ENCODE data around the gene CPNE8.

The CPNE8 gene

DNA sequence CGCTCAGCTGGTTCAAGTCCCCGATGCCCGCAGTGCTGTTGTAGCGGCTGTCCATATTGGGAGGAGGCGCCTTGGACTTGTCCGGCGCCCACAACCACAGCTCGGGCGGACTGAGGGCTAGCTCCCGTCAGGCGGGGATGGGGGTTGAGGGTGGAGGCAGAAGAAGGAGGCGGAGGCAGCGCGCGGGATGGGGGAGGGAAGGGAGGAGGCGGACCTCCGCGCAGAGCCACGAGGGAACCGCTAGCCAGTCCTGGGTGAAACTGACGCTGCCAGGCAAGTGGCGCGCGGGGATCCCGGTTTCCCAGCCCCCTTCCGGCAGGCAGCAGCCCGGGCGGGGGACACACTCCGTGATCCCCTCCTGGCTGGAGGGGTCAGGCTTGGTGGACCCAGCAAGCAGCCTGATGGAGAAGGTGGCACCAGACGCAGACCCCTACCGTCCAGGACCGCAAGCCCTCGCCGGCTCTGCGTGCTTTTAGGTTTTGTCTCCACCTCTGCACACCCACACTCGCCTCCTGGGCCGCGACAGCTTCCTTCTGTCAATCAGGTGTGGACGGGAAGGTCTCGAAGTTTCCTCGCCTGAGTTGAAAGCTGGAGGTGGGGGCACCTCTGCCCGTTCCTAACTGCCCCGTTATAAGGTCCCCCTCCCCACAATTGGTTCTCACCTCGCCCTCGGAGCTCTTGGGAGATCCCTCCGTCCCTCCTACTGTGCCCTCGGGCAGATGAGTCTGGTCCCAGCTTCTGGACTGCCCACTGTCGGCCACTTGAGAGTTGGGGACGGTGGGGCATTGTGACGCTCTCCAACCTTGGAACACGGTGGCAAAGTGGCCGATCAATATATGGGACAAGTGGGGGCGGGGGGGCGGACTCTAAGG, at the start of gene CPNE8:
CPNE8 (minus strand) TSS at position 112 of the 872 bp plus-strand sequence; CDS start at position 55, 57 bp downstream.
- DNase-seq: peak; percentile 58

DNA sequence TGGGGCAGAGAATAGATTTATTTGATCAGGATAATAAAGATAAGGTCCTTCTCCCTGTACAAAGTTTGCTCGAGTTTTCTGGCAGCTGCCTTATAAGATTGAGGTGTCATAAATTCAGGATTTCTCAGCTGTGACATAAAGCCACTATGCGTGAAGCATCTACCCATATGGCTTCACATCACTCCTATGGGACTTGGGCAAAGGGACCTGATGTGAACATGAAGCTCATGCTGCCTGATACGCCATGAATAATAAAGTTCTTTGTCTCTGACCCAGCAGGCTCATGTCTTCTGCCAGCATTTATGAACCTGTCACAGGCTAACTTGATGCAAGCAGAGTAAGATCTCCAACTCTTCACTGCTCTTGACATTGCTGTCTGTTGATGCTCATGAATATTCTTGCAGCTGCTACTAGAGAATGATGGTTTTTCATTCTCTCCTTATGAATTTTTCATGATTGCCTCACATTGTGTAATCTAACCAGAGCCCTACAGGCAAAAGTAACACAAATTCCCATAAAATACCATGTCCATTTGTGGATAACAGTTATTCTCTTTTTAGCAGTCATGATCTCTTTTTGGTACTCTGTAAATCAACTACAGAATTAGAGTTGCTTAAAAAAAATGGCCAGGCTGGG, 49.0 kb upstream of the CPNE8 start:
- no peak for DNase-seq

DNA sequence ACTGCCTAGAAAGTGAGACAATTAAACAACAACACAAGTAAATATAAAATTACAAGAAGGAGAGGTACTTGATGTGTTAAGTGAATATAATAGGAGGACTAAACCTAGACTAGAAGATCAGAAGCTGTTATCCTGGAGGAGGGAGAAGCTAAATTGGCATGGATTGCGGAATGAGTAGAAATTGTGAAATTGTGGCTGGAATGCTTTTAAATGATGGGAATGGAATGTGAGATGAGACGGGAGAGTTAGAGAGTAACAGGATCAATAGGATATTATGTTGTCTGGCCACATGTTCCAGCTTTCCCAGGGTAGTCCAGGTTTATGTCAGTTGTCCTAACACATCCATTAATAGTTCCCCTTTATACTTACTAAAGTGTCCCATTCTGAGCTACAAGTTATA, 44.0 kb upstream of the CPNE8 start:
- DNase-seq: no peak

DNA sequence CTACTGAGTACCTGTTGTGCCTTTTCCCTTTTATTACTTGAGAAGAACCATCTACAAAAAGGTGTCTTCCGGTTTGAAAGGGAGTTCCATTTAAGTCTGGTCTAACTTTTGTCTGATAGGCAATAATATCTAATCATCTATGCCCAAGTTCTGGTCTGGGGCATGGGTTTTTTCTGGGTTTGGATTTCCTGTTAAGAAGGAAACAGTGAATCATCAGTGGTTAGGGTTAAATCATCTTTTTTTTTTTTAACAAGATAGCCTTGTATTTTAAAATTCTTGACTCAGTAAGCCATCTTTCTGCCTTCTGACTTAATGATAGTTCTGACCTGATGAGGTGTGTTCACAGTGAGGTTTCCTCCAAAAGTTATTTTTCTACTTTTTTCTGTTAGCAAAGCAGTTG, 29.3 kb upstream of the CPNE8 start:
- DNase-seq: no peak

DNA sequence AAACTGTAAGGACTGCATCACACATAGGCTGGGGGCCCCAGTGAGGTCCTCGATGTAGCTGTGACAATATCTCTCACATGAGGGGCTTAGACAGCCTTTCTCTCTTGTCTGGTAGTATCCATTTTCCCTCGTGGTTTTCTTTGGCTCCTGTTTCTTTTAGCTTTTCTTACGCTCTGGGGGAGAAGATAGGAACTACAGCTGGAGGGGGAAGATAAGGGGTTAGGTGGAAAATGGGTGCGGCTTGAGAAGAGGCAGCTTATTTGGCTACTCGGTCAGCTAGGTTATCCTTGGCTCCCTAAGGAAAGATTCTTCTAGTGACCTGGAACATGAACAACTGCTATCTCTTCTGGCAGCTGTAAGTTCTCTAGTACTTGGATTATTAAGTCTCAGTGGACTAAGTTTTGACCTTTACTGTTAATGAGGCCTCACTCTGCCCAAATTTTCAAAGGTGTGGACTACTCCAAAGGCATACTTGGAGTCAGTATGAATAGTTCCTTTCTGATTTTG, 28.7 kb upstream of the CPNE8 start:
- DNase-seq: no peak

DNA sequence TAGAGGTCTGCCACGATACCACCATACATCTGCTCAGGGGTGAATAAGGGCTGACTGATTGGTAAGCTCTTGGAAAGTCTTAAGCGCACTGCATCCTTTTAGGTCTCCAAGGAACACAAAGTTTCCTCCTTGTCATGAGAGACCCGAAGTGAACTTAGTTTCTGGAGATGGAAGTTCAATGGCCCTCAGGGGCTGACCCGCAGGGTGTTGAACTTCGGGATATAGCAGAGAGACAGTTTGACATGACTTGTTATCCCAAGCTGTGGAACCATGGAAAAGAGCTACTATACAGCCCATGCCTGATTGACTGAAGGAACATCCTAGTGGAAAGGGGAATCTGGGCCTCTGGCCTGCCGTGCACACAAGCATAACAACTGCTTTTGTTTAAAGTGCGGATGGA, 26.9 kb upstream of the CPNE8 start:
- DNase-seq: no peak

DNA sequence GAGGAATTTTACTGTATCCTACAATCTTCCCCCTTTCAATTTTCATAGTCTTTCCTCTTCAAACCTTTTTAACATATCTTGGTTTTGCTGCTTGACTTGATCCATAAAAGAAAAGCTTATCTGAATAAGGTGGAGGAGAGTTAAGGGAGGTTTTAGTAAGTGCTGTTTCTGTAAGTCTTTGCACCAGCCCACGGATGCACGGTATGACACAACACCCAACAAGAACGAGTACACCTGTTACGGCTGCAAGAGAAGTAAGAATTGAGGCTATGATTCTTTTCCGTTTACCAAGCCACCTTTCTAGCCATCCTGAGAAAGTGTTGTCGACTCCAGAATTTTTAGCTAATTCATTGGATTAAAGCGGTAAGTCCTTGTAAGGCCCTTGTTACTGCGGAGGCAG, 26.1 kb upstream of the CPNE8 start:
- DNase-seq: no peak

DNA sequence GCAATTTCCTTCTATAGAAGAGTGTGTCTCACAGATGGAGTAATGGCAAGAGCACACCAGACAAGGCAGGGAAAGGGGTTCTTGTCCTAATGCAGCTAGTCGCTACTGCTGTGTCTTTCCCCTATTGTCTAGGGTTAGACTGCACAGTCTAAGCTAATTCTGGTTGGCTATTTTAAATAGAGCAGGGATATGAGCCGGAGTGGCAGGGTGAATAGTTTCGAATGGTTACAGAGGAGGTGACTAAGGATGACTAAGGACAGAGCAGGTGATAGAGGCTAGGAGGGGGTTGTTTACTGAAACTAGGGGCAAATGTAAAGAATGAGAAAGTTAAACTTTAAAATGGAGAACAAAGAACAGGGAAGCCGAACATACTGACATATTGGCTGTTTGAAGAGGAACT, 25.6 kb upstream of the CPNE8 start:
- no peak for DNase-seq

DNA sequence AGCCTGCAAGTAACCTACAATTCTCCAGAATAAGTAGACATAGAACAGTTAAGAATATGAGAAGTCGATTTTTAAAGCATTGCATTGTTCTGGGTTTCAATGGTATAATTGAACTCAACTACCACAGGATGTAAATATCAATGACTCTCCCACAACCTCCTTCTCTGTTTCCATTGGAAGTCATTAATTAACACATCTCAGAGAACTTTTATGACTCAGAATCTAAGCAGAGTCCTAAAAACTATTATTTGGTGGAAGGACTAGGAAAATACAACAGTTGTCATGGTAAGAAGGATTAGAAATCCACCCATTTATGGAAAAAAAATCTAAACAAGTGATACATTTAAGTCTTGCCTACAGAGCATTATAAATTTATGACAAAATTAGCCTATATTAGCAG, 21.1 kb upstream of the CPNE8 start:
- no peak for DNase-seq

DNA sequence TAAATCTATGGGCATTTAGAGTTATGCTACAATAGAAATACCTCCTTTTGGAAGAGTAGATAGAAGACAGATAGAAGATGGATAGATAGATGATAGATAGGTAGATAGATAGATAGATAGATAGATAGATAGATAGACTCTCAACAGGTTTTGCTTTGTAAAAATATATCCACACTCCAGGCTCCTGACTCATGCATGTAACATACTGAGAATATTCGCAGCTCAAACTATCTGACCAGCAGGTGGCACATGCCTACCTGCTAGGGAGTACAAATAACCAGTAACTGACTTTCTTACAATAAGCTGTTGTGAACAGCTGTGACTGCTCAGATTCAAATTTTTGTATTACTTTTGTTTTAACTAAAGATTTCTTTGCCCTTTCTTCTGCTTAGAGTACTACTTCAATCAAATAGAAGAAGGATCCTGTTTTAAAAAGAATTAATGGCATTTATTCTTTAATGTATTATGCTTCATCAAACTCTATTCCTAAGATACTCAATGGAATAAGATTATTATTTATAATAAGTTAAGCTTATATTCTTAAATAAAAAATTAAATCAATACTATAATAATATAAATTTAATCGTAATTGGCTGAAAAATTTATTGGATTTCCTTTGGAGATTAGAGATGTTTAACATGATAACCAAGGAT, 15.8 kb upstream of the CPNE8 start:
- DNase-seq: peak; percentile 38

DNA sequence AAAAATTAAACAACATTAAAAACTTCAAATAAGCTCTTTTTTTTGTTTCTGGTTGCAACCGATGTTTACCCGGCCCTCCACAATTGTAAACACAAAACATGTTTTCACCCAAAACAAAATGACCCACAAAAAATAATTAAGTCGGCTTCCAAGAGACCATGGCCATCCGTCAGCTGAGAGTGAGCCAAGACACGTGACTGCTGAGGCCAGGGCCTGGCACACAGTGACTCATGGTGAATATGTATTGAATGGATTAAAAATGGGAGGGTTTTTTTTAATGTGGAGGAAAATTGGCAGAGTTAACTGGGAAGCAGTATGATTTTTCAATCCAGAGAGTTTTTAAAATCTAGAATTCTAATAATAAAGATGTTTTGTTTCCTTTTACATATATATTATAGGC, 13.8 kb upstream of the CPNE8 start:
- DNase-seq: no peak

DNA sequence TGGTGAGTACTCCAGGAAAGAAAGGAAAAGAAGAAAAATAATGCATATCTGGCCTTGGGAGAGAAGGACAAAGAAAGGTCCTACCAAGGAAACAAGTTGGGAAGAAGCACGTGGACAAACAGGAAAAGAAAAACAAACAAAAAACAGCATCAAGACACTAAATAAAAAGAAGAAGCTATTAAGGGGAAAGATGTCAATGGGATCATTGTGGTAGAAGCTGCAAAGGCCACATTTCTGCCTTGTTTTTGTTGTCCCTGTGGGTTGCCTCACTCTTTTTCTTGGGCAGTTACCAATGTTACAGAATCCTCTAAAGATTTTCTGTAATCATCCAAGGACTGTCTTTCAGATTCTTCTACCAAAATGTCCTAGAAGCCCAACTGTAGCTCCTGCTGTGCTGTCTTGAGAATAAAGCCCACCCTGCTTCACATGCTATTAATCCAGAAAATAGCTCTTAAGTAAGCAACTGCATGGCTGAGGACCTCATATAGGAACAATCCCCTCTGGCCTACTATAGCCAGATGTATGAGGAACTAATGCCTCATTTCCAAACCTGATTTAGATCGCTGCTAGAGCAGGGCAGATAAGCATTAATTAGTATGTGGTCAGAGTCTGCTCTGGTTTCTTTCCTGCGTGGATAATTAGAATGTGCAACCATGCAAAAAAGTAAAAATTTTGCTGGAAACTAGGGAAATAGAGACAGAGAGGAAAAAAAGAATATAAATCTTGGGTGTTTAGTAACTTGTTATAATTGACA, 10.2 kb upstream of the CPNE8 start:
- DNase-seq: no peak

DNA sequence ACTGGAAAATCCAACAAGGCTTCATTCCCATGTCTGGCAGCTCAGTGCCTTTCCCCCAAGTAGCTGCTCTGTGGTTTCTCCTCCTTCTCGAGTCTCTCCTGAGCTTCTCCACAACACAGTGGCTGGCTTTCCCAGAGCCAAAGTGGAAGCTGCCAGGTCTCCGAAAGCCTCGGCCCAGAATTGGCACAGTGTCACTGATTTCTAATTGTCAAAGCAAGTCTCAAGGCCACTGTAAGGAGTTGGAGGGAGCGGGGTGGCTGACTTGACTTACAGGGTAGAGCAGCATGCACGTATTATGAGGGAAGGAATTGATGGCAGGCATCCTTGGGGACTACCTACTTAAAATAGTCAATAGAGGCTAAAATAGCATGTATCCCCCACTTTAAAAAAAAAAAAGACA, 6.7 kb upstream of the CPNE8 start:
- no peak for DNase-seq

DNA sequence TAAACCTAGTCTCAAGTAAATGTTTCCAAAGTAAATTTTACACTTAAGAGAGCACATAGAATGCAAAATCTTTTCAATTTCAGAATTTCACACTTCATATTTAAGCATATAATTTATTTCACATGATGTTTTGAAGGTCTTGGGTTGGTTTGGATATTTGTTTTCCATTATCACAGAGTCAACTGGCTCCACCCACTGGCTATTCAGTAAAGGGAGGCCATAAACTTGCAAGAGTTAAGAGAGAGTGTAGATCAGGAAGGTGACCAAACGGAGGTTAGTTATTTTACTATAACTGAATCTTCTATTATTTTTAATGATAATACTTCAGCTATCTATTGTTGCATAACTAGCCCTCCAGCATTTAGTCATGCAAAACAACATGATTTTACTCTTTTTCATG, 6.2 kb upstream of the CPNE8 start:
- no peak for DNase-seq

DNA sequence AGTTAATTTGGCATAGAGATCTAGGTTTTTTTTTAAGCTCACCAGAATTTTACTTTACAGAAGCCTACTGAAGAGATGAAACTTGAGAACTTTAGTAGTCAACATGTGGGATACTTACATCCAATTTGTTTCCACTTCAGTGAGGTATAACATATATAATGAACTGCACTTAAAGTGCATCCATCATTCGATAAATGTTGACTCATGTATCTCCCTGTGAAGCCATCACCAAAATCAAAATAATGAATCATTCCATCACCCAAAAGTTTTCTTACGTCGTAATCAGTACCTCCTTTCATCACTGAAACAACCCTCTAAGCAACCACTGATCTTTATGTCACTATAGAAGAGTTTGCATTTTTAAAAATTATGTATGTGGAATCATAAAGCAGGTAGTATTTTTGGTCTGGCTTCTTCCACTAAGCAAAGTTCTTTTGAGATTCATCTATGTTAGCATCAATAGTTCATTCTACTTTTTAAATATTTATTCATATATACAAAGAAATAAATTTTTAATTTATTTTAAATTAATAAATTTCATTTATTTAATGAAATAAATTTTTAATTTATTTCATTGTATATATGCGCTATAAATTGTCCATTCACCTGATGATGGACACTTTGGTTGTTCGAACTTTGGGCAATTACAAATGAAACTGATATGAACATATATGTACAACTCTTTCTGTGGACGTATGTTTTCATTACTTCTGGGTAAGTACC, 2.0 kb upstream of the CPNE8 start:
- no peak for DNase-seq

DNA sequence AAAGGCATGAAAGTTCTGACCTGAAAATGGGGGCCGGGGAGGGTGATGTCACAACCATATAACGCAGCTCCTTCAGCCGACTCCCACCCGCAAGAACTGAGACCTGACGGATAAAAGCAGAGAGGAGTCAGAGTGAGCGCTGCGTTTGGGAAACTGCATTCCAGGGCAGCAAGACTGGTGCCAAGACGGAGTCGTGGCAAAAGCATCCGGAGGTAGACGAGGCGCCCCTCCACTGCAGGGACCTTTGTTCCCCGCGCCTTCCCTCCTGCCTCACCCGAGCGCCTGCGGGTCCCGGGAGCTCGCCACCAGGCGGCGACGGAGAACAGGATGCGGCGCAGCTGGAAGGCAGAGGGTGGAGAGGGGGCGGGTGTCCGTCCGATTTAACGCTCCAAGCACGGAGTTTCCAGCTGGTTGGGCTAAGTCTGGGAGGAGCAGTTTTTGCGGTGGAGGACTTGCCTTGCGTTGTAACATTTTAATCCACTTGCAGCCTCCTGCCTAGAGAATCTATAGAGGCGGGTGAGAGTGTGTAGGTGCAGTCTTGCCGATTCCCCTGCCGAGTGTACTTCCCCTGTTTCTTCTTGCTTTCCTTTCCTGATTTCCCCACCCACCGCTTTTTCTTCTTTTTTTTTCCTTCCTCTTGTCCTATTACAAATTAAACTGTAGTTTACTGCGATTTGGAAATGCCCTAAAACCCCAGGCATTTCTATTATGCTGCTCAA, 1.2 kb upstream of the CPNE8 start:
- DNase-seq: peak; percentile 71

DNA sequence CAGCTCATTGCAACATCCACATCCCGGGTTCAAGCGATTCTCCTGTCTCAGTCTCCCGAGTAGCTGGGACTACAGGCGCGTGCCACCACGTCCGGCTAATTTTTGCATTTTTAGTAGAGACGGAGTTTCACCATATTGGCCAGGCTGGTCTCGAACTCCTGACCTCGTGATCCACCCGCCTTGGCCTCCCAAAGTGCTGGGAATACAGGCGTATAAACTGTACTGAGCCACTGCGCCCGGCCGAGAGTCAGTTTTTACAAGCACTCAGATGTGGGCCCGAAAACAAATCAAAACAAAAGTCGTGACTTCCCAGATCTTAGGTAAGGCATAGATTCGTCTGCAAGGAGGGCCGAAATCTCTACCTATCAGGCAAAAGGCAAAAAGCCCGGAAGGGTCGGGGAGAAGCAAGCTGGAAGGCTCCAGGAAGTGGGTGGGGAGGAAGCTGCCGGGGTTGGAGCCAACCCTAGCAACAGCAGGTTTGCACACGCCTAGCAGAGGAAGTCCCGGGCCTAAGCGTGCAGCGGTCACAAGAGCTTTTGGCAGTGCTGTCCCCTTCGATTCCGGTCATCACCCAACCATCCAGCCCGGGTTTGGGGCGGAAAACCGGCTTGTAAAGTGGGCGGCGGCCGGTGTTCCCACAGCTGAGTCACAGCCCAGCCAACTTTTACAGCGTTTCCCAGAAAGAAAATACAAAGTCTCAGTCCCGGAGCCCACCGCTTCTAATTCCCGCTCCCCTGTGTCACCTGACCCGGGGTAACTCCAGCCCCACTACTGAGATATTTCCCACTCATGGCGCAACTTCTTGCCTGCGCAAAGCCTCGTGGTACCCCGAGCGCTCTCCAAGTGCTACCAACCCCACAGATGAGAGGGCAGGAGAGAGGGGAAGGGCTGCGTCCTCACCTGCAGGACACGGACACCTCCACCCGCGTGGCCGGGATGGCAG, 583 bp downstream of the CPNE8 start:
- DNase-seq: peak; percentile 71

DNA sequence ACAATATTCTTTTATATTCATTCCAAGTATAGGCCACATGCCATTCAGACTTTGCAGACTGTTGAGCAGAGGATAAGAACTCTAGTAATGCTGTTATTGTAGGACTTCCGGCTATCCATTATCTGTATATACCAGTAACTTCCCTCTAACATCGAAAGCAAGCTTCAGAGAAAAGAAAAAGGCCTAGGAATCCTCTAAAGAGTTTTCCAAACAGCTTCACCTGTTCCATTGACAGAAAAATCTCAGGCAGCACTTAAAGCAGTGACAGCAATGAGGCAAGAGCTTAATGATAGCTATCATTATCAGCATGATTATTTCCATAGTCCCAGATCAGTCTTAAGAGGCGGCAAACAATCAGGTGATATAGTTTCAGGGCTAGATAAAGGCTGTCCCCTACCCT, 1.8 kb downstream of the CPNE8 start:
- no peak for DNase-seq

DNA sequence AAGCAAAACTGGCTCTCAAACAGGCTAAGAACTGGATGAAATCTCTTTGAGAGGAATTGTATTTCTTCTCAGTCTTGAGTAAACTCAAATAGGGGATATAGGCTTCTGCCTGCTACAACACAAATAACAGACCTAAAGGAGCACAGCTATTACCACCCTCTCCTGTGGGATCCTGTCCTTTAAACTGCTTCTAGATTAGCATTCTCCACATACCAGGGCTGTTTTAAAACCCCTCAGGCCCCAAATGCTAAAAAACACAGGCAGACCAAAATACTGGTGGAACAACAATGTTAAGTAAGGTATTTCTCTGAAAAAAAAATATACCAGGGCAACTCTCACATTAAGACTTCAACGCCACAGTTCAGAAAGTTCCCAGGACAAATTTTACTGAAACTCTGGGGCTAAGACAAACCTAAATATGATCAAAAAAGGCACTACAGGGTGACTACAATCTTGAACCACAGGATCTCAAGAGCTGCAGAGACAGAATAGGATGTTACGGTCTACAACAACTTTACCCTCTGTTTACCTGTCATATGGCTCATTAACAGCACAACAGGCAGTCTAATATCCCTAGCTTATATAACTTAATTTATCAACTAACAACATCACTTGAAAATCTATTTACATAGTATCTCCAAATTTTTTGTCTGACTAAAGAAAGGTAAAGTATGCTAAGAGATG, 7.2 kb downstream of the CPNE8 start:
- DNase-seq: no peak

DNA sequence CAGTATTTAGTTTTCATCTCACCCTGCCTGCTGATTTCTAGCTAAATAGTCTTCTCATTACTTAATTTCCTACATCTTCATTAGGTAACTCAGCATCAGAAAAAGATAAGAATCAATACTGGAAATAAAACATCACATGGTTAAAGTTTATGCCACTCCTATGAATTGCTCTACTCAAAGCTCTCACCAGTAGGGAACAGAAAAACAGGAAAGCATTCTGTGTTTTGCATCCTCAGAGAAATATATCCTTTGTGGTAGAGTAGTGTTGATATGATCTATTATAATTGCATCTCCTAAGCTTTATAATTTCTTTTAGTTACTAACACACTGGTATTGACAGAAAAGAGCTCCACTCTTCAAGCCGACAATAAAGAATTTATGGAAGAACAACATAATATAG, 9.9 kb downstream of the CPNE8 start:
- no peak for DNase-seq

Data from CD4-positive, alpha-beta T cell treated with Interleukin-10 for 1 hour (primary cell).